T follicular helper cell (primary cell): ENCODE results near the gene ZC3H18.
A peak's percentile ranks its signal among the peaks of the same experiment; 100 is the strongest.

Source experiments
- DNase-seq: peaks from one replicate; pipeline ENCODE4 v3.0.0-alpha.2; 2020; ENCODE audit warnings: low read depth
- total RNA-seq, 2 experiments: gene quantifications; one replicate each; lab custom pipeline; 2026; lab: John Stamatoyannopoulos, UW

ZC3H18 gene
- 114 to 117 reads per million in 2 experiments for total RNA-seq

DNA sequence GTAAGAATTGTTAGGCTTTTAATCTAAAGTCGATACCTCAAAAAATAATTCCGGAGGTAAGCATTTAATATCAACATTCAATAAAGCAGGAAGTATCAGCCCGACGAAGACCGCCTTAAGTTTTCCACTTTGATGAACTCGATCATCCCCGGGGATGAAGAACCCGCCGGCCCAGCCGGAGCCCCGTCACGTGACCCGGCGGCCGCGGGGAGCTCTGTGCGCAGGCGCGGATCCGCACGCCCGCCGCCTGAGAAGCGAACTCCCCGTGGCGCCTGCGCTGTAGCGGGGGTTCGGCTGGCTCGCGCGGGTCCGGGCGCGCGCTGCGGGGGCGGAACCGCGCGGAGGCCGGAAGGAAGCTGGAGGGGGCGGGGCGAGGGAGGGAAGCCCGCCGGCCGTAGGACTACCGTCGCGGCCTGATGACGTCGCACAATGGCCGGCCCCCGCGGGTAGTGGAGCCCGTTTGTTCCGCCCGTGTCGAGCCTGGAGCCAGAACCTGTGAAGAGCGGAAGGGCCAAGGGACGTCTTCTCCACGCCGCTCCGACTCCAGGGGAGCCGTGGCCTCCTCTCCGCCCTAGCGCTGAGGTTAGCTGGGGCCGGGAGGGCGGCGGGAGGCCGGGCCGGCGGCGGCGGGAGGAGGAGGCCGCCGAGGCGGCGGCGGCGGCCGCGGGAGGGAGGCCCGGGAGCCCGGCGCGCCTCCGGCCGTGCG is at the start of gene ZC3H18:
Gene ZC3H18, plus strand, starts transcription at position 419 of the 706 bp plus-strand sequence. CDS start 6,721 bp downstream, outside the sequence.
- DNase-seq = peak; percentile 98

DNA sequence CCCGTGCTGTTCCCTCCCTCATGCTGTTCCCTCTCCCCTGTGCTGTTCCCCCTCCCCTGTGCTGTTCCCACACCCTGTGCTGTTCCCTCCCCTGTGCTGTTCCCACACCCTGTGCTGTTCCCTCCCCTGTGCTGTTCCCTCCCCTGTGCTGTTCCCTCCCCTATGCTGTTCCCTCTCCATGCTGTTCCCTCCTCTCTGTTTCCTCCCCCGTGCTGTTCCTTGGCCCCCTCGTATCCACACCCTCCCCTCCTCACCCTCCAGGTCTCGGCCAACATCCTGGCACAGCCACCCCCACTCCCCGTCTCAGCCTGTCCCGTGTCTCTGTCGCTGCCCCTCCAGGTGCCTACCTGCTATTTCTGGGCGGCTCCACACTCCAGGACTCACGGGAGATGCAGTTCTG is 48.5 kb upstream of the ZC3H18 start:
- DNase-seq = no peak

DNA sequence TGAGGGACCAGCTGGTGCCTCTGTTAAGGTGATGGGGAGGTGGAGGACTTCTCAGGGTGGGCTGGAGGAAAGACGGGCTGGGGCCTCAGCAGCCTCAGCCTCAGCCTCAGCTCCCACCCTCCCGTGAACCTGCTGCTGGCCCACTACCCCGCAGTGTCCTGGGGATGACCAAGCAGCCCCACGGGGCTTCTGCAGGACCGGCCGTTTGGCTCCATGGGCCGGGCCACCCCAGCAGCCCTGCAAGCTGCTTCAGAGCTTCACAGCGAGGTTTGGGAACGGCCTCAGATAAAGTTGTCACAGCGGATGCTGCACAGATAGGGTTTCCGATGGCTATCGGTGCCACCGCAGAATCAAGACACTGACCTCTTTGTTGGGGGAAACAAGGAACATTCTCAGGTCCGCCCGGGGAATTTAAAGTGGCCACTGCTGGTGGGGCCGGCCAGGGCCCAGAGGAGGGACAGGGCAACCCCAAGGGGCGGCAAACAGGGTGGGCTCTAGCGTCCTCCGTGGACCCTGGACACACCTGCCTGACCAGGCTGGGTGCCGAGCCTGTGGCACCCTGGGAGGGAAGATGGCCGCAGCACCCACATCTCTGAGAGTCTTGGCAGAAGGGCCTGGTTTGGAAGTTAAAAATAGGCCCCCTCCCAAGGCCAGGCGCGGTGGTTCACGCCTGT is 47.8 kb upstream of the ZC3H18 start:
- DNase-seq = no peak

DNA sequence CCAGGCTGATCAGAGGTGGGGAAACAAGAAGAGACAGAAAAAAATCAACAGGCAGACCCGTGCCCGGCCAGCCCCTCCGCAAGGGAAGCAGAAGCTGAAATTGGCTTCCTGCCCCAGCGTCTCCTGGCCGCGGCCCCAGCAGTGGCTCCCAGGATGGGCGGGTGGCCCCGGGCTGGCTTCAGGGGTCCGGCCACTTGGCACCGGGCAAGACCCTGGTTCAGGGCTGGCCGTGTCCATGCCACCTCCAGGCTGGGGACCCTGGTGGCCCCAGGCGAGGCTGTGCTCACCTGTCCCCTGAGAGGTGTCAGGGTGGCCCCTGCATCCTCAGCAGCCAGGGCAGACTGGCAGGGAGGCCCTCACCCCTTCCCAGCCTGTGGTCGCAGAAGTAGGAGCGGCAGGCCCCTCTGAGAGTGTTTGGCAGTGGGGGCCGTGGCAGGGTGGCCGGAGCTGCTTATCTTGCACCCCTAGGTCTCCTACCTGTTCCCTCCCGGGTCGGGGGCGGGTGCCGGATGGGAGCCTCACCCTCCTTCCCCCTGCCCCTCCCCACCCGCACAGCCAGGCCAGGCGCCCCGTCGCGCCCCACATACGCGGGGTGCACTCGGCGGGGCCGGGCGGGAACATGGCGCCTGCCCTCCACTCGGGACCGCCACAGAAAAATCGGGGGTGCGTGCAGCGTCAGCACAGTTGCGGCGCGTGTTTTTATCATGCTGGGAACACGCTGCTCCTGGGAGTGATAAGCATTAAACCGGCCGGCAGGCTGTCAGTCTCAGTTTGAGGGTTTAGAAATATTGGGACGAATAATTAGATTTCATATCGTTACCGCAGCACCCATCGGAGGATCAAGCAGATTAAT is 46.7 kb upstream of the ZC3H18 start:
- no peak for DNase-seq

DNA sequence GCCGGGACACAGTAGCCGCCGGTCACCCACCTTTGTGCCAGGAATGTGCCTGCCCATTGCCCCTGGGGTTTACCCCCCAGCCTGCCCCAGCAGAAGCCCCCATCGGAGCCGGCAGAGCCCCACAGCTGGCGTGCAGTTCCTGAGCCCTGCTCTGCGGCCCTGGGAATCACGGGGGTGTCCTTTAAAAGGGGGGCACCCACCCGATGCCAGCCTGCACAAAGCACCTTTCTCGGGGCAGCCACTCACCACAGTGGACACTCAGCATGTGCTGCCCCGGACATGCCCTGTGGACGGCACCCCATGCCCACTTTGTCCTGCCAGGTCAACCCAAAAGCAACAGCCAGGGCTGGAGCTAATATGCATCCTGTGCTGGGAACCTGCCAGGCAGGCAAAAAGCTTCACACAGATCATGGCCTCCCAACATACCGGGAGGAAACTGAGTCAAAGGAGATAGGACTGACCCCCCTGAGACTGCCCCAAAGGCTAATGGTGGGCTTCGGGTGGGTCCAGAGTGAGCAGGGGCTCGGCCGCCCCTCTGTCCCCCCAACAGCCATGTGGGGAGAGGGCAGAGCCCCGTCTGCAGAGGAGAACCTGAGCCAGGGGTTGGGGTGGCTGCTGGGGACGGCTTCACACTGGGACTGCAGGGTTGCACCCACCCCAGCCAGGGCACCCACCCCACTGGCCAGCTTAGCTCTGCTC is 45.8 kb upstream of the ZC3H18 start:
- no peak for DNase-seq

DNA sequence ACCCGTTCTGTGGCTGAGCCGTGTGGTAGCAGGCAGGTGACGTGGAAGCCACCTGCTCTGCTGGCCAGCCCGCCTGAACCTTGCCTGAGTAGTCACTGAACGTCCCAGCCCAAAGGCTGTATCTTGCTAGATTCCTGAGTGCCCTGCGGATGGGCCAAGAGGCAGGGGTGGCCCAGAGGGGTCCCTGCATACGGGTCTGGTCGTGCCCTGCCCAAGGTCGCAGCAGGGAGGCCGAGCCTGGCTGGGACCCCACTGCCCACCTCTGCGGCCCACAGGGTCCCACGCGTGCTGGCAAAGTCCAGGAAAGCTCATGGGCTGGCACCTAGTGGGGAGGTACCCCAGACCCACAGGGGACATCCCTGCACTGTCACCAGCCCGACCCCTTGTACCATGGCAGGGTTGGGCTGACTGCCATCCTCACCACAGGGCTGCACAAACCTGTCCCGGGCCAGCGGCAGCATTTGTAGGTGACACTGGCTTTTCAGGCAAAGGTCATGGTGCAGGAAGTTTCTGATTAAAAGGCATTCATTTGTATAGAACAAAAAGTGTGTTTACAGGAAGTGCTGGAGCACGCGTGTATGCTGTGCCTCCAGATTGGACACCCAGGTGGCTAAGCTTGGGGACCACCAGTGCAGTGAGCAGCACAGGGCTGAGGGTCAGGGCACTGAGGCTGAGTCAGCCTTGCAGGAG is 45.1 kb upstream of the ZC3H18 start:
- no peak for DNase-seq

DNA sequence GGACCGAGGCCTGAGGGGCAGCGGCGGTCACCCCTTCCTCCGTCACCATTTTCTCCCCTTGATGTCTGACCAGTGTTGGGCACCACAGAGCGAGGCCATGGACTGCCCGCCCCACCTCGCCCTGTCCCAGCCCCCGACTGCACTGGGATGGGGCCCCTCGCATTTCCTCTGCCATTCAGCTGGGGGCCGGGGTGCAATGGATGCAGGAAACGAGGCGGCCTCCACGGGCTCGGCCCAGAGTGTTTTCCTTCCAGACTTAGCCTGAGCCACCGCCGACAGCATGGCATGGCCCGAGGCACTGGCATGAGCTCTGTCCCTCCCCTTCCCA is 44.6 kb upstream of the ZC3H18 start:
- DNase-seq = no peak

DNA sequence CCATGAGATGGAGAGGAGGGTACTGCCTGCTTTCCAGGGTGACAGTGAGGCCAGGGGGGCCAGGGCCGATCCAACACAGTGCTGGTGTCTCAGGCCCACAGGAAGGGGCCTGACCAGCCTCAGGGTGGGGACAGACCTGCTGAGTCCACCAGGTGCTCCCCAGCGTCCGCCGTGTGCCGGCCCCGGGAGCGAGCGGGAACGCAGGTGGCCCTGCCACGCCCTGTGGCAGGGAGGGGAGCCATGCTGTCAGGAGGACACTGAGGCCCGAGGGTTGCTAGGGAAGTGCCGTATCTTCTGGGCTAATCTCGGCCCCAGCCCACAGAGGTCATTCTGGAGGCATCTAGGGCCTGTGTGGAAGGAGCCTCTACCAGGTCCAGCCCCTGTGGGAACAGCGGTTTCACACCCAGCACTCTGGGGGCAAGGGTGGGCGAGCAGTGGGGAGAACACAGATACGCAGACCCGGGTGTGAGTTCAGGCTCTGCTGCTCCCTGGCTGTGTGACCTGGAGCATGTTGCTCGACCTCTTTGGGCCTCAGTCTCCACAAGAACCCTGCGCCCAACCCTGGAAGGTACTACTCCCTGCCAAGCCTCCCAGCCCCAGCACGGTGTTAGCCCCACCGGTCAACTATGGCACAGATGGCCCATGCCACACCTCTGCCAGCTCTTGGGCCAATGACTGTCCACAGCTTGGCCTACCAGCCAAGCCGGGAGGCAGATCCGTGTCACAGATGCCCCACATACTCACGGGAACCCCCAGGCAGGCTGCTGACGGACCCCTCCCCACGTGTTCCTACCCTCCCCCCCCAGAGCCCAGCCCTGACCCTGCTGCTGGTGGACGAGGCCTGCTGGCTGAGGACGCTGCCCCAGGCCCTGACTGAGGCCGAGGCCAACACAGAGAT is 43.9 kb upstream of the ZC3H18 start:
- no peak for DNase-seq

DNA sequence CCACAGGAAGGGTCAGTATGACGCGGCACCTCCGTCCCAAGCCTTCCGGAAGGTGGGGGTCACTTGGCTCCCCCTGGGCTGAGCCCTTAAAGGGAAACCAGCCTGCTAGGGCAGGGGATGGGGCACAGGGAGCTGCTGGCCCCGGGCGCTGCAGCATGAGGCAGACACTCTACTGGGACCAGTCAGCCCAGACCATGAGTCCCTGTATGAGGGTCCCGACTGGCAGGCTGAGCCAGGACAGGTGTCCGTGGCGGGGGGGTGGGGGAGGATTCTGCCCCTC is 43.4 kb upstream of the ZC3H18 start:
- no peak for DNase-seq

DNA sequence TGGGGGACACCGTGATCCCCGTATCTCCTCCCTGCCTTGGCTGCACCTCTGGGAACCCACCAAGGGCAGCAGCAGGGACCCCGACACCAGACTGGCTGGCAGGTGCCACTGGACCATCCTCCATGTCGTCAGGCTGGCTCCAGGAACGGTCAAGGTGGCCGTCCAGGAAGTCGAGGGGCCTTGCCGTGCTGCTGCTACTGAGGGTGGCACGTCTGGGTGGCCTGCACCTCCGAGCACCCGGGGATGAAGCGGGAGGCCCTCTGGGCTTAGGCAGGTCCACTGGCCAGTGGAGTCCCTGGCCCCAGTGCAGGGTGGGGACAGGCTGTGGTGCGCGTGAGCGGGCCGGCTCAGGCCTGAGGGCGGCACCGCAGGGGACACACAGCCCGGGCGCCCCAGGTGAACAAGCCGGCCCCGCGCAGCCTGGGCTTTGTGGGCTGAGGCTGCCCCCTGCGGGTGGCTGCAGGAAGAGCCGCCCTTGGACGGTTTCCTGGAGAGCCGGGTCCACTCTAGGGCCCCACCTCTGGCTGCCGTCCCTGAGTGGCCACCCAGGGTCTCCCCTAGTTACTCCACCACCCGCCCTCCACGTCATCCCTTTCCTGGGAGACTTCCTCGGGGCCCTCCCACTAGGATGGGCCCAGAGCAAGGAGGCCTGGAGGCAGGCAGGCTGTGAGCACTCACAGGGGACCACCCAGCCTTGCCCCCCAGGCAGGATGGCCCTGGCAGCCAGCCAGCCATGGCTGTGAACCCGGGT is 42.8 kb upstream of the ZC3H18 start:
- peak; percentile 42 for DNase-seq

DNA sequence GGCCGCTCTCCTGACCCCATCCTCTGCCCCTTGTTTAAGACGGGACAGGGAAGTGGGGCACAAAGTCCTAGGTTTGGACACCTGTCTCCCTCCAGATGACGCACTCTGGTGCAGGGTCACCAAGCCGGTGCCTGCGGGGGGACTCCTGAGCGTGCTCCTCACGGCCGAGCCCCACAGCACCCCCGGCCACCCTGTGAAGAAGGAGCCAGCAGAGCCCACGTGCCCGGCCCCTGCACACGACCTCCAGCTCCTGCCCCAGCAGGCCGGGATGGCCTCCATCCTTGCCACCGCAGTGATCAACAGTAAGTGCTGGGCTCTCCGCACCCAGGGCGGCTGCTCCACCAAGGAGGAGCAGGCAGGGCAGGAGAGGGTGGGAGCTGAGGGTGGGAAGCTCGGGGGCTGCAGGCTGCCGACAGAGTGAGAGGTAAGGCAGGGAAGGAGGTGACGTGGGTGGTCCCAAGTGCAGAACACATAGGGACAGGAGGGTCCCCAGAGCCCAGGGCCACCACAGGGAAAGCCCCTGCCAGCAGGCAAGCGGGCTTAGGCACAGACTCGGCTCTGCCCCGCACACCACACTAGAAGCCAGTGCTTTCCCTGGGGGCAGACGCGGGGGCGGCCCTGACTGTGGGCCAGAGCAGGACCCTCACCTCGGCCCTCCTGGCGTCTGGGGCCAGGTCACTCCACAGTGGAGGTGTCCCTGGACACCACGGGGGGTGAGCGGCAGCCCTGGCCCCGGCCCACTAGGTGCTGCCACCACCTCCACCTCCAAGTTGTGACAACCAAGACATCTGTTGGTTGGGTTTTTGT is 42.1 kb upstream of the ZC3H18 start:
- no peak for DNase-seq

DNA sequence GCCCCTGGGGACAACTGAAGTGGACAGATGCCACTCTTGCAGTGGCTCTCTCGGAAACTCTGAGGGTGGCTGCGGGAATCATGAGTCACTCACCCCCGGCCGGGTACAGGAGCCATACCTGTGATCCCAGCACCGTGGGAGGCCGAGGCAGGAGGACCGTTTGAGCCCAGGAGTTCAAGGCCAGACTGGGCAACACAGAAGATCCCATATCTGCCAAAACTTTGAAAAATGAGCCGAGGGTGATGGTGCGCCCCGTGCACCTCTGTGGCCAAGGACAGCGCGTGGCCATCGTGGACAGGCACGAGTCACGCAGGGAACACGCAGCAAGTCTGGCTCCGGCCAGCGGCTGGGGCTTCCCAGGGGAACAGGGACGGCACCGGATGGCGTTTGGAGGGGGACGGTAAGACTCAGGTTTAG is 41.3 kb upstream of the ZC3H18 start:
- DNase-seq = no peak

DNA sequence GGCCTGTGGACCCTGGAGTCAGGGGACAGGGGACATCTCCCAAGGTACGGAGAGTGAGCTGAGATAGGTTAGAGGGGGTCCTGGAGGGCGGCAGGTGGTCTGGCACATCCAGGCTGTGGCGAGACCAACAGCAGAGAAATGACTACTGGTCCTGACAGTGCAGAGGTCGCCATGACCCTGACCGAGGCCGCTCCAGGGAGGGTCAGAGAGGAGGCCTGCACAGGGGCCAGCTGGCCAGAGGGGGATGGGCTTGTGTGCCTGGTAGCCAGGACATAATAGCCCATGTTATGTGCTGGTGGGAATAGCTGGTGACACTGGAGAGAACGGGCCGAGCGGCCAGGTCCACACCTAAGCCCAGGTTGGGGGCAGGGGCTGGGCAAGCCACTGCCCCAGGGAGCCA is 40.6 kb upstream of the ZC3H18 start:
- DNase-seq = no peak

DNA sequence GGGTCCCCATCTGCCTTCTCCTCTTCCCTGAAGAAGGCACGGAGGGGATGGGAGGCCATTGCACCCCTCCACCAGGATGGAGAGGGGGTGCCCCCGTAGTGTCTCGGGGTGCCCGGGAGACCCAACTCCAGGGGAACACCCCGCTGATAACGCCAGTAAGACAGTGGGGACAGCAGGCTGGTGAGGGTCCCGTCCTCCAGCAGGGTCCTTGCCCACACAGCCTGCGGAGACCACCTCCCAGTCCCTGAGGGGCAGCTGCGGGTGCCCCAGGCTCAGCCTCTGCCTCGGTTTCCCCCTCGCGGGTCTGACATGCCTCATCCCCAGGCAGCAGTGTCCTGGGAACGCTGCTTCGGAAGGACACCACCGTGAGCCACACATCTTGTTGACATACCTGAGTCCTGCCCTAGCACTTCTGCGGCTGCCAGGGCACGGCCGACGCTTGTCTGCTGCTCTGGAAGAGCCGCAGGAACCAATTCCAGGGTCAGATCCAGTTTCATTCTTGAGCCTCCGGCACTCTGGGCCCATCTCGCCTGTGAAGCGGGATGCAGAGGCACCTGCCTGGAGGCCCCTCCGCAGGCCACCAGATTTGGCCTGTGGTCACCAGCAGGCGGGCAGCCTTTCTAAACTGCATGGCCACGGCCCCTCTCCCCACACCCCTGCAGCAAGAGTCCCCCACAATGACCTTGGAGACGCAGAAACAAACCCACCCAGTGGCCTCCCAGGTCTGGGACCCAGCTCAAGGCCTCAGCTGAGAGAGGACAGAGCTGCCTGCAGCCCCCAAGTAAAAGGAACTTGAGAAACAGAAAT is 39.9 kb upstream of the ZC3H18 start:
- no peak for DNase-seq

DNA sequence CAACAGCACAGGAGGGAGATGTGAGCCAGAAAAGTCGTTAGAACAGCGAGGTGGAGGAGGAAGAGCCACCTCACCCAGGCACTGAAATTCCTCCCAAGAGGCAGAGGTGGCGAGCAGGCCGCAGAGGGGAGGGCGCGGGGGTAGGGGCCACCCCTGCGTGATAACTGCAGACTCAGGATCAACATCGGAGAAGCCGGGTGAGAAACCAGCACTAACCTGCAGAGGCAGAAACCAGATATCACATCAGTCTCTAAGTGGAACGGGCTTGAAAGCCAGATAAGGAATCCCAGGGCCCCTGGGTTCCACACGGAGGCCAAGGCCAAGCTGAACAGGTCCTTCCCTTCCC is 39.4 kb upstream of the ZC3H18 start:
- DNase-seq = no peak

DNA sequence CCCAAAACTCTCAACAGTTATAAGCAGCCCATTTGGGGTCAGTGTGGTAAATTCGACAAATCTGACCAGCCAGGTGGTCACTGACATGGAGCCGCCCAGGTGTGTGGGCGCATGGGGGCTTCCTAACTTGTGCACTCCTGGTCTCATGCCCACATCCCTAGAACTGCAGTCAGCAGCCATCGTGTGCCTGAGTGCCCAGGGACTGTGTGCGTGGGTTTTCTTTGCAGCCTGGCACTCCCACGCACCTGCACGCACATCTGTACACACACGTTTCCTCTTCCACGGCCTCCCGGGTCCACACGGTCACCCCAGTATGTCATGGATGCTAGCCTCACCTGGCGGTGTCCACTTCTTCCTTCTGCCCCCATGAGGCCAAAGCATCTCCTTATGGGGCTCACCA is 38.9 kb upstream of the ZC3H18 start:
- no peak for DNase-seq

DNA sequence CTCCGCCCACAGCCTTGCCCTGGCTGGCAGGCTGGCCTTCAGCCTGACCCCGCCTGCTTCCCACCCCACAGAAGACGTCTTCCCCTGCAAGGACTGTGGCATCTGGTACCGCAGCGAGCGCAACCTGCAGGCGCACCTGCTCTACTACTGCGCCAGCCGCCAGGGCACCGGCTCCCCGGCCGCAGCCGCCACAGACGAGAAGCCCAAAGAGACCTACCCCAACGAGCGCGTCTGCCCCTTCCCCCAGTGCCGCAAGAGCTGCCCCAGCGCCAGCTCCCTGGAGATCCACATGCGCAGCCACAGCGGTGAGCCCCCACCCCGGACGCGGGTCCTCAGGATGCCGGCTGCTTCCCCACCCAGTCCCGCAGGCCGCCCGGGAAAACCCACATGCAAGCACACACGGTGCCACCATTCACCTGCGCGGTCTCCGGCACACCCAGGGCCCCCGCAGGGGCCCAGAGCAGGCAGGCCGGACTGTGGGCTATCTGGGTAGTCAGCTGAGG is 38.2 kb upstream of the ZC3H18 start:
- DNase-seq = no peak
